NCI-H748 (cell line): ENCODE results near the gene TOP2B.

Source experiments
- DNase-seq: peaks from one replicate; lab custom pipeline; 2025; ENCODE audit not compliant: unreplicated experiment; lab: John Stamatoyannopoulos, UW

The TOP2B gene

GRCh38 chr3:25673738-25674298 lies 9.1 kb upstream of the TOP2B start:
- no peak for DNase-seq

- no peak for DNase-seq
Observed at GRCh38 chr3:25665315-25666280, 891 bp upstream of the TOP2B start.

GRCh38 chr3:25663869-25664811 lies 567 bp downstream of the TOP2B start:
- DNase-seq, result peak; percentile 77

GRCh38 chr3:25663347-25663868 lies 1.3 kb downstream of the TOP2B start:
- DNase-seq, result peak; percentile 45

GRCh38 chr3:25662736-25663320 lies 1.9 kb downstream of the TOP2B start:
- DNase-seq, result no peak

- DNase-seq, result peak; percentile 11
Observed at GRCh38 chr3:25661694-25662437, 2.8 kb downstream of the TOP2B start.

- DNase-seq, result no peak
Observed at GRCh38 chr3:25658836-25659235, 5.9 kb downstream of the TOP2B start.

GRCh38 chr3:25657293-25657692 lies 7.4 kb downstream of the TOP2B start:
- DNase-seq, result no peak

- no peak for DNase-seq
Observed at GRCh38 chr3:25655659-25656058, 9.0 kb downstream of the TOP2B start.

GRCh38 chr3:25654576-25654975 lies 10.1 kb downstream of the TOP2B start:
- DNase-seq, result no peak

- DNase-seq, result no peak
Observed at GRCh38 chr3:25653322-25653721, 11.4 kb downstream of the TOP2B start.

- DNase-seq, result no peak
Observed at GRCh38 chr3:25652921-25653320, 11.8 kb downstream of the TOP2B start.

GRCh38 chr3:25648925-25649830 lies 15.5 kb downstream of the TOP2B start:
- DNase-seq, result no peak

GRCh38 chr3:25648107-25648535 lies 16.6 kb downstream of the TOP2B start:
- DNase-seq, result peak; percentile 69

- DNase-seq, result no peak
Observed at GRCh38 chr3:25635038-25635437, 29.7 kb downstream of the TOP2B start.

GRCh38 chr3:25633919-25634318 lies 30.8 kb downstream of the TOP2B start:
- no peak for DNase-seq

- no peak for DNase-seq
Observed at GRCh38 chr3:25631989-25632388, 32.7 kb downstream of the TOP2B start.

- no peak for DNase-seq
Observed at GRCh38 chr3:25621087-25621486, 43.6 kb downstream of the TOP2B start.

GRCh38 chr3:25620493-25620892 lies 44.2 kb downstream of the TOP2B start:
- DNase-seq, result no peak
